Measurements from ENCODE around the gene GFRA4.
"Not testable (repeated sequence)": the region's sequence is repeated elsewhere in the genome, so short reads cannot be mapped to it uniquely, and the experiment has no call there.

Gene GFRA4

DNA sequence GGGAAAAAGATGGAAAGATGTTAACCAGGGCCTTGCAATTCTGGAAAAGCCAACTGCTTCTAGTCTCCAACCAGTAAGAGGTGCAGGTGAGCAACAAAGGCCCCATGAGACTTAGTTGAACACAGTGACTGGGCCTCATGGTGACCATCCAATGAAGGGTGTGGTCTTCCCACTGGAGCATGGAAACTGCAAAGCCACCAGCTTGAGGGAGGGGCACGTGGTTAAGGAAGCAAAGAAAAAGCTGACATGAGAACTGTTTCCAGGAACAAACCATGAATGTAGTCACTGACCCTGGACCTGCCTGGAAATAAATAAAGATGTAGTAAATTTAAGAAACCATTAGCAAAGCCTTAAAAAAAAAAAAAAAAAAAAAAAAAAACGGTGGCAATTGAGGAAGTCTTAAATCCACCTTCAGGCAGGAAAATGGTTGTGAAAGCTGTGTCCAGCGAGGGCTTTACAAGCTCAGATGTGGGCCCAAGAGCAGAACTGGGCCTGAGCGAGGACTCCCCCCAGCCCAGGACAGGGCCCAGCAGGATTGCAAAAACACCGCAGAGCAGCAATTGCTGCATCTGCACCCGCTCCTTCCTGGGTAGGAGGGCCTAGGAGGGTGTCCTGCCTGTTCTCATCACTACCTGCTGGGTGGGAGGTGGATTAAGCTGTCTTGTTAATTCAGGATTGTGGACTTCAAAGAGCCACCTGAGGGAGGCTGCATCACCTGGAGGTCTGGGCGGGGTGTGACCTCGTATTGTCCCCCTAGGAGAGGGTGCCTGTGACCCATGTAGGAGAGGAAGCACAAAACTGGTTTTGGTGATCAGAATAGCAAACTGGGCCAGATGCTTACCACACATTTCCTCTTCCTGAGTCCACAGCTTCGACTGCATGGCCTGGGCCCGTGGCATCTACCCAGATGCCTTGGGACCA, 10.3 kb downstream of the GFRA4 start:
- DNase-seq, result no peak

- DNase-seq, result no peak
Measured at GRCh38 chr20:3652221-3652620, 11.0 kb downstream of the GFRA4 start.

DNA sequence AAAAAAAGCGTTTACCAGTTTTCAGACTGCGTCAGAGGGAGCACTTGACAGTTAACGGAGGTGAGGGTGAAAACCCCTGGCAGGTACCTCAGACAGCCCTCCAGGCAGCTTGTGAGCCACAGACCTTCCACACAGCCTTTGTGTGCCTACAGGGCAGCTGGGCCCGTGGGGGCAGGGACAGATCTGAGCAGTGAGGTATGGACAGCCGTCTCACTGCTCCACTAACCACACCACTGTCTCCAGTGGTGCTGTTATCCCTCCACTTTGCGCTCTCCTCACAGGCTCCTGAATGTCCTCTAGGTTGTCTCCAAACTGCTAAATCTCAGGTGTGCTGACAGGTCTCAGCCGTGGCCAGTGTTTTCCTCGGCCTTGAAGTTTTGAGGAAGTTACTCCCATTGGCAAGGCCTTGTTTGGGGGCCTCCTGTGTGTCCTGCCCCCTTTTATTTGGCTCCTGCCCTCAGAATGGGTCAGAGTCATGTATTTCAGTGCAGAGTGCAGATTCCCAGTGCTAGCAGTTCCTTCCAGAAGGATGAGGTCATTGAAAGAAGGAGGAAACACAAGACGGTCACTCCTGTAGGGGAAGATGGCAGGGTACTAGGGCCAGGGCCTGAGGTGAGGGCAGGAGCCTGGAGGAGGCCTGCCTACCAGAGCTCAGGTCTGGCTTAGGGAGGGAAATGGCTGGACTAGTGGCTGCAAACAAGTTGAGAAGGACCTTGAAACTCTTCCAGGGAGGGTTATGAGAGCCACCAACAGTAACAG, 11.8 kb downstream of the GFRA4 start:
- no peak for DNase-seq

DNA sequence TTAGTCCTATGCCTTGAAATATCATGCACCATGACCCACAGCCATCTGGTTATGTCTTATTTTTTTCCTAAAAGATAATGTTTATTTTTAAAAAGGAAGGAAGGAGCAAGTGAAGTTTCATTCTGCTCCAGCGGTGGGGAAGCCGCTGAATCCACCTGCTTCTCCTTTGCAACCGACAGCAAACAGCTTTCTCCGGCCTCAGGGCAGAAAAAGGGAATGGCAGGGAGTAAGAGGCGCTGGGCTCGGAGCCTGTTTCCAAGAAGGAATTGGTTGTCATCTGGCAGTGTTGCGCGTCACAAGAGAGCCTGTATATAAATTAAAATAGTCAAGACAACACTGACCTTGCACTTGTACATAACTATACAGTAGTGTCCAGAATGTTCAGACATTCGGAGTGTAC, 14.2 kb downstream of the GFRA4 start:
- no peak for DNase-seq

DNA sequence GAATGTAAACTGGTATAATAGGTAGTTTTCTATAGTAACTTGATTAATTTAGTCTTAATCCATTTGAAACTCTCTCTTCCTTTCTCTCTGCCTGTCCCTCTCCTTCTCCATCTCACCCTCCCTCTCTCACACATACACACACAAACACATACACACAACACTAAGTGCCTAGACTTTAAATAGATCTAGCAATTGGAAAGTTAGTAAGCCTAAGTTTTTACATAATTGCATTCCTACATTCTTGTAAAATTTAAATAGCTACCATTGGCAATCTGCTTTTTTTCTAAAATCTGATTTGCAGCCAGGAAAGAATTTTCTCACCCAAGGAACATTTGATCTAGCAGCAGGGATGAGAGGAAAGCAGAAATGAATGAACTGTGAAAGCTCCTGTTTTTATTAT, 15.7 kb downstream of the GFRA4 start:
- DNase-seq, result no peak

GRCh38 chr20:3646651-3647050, 16.5 kb downstream of the GFRA4 start:
- no peak for DNase-seq

- no peak for DNase-seq
Measured at GRCh38 chr20:3646067-3646440, 17.1 kb downstream of the GFRA4 start.

GRCh38 chr20:3645309-3646066, 17.7 kb downstream of the GFRA4 start:
- DNase-seq, result no peak

GRCh38 chr20:3640259-3640658, 22.9 kb downstream of the GFRA4 start:
- DNase-seq, result no peak

DNA sequence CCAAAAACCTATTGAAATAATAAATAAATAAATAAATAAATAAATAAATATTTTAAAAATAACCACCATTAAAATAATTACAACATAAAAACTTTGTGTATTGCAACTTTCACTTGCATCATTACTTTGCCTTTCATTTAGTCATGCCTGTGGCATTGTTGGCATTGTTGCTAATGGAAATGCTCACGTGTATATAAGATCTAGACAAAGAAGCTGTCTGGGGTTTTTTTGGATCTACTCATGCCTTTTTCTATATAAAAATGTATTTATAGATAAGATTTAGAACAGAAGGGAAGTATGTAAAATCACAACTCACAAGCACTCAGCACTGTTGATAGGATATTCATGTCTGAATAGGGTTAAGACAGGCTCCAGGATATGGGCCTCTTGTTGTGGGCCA, 27.9 kb downstream of the GFRA4 start:
- DNase-seq, result no peak

GRCh38 chr20:3633913-3634478, 29.2 kb downstream of the GFRA4 start:
- no peak for DNase-seq

DNA sequence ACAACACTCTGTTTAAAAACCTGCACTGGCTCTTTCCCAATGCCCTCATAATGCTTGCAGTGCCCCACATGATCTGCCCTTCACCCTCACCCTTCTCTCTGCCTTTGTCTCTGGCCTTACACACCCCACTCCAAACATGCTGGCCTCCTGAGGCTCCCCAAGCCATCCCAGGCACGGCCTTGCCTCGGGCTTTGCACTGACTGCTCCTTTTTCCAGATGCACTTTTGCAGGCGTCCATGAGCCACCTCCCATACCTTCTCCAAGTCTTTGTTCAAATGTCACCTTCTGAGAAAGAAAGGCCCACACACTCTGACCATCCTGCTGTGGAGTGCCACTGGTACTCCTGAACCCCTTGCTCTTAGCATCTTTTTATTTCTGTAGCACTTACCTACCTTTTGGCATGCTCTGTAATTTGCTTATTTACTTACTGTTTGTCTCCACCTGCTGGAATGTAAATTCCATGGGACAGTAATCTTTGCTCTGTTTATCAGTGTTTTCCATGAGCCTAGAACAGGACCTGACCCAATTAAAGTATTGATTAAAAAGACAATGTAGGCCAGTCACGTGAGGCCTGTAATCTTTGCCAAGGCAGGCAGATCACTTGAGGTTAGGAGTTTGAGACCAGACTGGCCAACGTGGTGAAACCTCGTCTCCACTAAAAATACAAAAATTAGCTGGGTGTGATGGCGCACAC, 30.7 kb downstream of the GFRA4 start:
- DNase-seq, result no peak

- DNase-seq, result no peak
Measured at GRCh38 chr20:3631534-3631933, 31.7 kb downstream of the GFRA4 start.

- no peak for DNase-seq
Measured at GRCh38 chr20:3630429-3630828, 32.8 kb downstream of the GFRA4 start.

DNA sequence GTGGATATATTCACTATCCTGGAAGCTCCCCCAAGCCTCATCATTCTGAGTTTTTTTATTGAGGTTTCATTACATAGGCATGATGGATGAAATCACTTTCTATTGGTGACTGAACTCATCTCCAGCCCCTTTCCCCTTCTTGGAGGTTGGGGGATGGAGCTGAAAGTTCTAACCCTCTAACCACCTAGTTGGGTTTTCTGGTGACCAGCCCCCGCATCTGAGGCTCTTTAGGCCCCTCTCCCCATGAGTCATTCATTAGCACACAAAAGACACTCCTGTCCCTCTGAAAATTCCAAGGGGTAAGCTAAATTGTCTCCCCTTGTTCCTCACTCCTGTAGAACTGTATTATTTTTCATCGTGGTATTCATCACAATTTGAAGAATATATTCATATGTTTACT, 33.3 kb downstream of the GFRA4 start:
- DNase-seq, result no peak

GRCh38 chr20:3628502-3629314, 34.5 kb downstream of the GFRA4 start:
- DNase-seq, result no peak

GRCh38 chr20:3627476-3627875, 35.7 kb downstream of the GFRA4 start:
- no peak for DNase-seq

GRCh38 chr20:3622406-3622805, 40.8 kb downstream of the GFRA4 start:
- no peak for DNase-seq

DNA sequence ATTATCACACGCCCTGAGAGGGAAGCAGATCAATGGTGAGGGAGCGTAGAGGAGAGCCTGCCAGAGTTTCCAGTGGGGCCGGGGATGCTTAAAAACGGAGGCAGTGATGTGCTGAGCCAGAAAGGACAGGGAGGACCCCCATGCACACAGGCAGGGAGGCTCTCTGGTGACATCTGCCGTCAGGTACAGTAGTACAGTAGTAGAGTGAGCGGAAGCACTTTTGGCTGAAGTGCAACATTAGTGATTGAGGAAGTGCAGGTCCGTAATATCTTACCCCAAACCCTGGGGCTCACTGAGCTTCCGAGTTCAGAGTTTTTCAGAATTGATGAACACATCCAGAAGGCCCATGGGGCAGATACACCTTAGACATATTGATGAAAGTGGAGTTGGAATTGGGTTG, 42.1 kb downstream of the GFRA4 start:
- no peak for DNase-seq

DNA sequence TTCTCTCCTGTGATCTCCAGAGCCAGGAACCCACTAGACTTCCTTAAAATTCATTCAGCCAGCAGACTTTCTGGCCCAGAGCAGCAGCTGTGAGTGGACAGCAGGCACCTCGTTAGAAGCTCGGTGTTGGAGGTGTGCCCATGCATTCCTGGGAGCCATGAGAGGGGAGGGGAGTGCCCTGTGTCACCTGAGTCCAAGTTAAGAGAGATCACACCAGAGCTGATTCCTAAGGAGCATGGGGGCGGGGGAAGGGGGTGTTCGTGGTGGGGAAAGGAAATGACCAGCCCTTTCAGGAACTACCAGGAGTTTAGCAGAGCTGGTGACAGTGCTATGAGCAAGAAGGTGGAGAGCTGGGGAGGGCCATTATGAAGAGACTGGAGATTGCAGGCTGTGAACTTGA, 46.9 kb downstream of the GFRA4 start:
- no peak for DNase-seq

- not testable (repeated sequence) for DNase-seq
Measured at GRCh38 chr20:3615171-3615840, 47.9 kb downstream of the GFRA4 start.
